ENCODE results near the gene CRELD1. TPM values are rescaled to one million over a fixed set of nuclear protein-coding genes. Genes with fewer than 3 reads are reported as not detected.
A peak's percentile ranks its signal among the peaks of the same experiment; 100 is the strongest.

The CRELD1 gene
- total and polyA plus RNA-seq, 2 of the 13 experiments (the other 11 are each of a cell fraction or from before 2014, with no cell fraction given) = 27.1 to 61.9 TPM

DNA sequence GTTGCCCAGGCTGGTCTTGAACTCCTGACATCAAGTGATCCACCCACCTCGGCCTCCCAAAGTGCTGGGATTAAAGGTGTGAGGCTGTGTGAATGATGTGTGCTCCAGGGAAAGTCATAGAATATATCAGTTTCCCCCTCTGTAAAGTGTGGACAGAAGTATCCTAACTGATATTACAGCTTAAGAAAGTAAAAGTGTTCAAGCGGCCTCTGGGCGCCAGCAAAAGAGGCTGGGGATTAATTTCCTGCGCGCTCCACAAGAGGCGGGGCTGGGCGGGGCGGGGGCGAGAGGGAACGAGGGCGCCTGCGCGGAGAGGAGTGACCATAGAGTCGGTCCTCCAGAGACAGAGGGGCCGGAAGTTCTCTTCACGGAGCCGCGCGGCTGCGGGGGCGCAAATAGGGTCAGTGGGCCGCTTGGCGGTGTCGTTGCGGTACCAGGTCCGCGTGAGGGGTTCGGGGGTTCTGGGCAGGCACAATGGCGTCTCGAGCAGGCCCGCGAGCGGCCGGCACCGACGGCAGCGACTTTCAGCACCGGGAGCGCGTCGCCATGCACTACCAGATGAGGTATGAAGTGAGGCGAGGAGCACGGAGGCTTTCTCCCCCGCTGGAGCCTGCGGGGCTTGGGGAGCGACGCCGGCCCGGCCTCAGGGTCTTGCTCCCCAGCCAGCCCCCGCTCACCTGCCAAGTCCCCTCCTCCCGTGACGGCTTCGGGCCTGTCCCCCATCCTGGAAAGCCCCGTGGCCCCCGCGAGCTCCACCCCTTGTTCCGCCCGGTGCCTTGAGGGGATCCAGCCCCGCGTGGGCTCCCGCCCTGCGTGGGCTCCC lies 43.2 kb upstream of the CRELD1 start, which contains the start of gene JAGN1 (continued):
- TF ChIP-seq HNF1B (CRISPR knock-in tag; IDR thresholded peaks at IDR 0.05) = no peak
- TF ChIP-seq, protein P1, sequence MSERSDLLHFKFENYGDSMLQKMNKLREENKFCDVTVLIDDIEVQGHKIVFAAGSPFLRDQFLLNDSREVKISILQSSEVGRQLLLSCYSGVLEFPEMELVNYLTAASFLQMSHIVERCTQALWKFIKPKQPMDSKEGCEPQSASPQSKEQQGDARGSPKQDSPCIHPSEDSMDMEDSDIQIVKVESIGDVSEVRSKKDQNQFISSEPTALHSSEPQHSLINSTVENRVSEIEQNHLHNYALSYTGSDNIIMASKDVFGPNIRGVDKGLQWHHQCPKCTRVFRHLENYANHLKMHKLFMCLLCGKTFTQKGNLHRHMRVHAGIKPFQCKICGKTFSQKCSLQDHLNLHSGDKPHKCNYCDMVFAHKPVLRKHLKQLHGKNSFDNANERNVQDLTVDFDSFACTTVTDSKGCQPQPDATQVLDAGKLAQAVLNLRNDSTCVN (CRISPR knock-in tag; IDR thresholded peaks at IDR 0.05; ENCODE audit: borderline replicate concordance) = no peak; the same call in 1 of the 2 replicates
- peak; percentile 57; the same call in 1 of the 2 replicates for TF ChIP-seq CBFB (CRISPR knock-in tag; IDR thresholded peaks at IDR 0.05)
- TF ChIP-seq ZNF124 (CRISPR knock-in tag; IDR thresholded peaks at IDR 0.05) = peak; percentile 79; the same call in 1 of the 2 replicates
- TF ChIP-seq, protein P2, sequence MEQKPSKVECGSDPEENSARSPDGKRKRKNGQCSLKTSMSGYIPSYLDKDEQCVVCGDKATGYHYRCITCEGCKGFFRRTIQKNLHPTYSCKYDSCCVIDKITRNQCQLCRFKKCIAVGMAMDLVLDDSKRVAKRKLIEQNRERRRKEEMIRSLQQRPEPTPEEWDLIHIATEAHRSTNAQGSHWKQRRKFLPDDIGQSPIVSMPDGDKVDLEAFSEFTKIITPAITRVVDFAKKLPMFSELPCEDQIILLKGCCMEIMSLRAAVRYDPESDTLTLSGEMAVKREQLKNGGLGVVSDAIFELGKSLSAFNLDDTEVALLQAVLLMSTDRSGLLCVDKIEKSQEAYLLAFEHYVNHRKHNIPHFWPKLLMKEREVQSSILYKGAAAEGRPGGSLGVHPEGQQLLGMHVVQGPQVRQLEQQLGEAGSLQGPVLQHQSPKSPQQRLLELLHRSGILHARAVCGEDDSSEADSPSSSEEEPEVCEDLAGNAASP (CRISPR knock-in tag; IDR thresholded peaks at IDR 0.05; ENCODE audit: borderline replicate concordance) = peak; percentile 44; the same call in 1 of the 2 replicates
- no peak for TF ChIP-seq ZNF569 (CRISPR knock-in tag; IDR thresholded peaks at IDR 0.05; ENCODE audit: borderline replicate concordance)
- TF ChIP-seq ZNF343 (CRISPR knock-in tag; IDR thresholded peaks at IDR 0.05) = peak; percentile 83
- TF ChIP-seq ZNF224 (CRISPR knock-in tag; IDR thresholded peaks at IDR 0.05) = 0 out of 2 replicates have a peak, but pooled peaks have one; percentile 64
- TF ChIP-seq RARA (CRISPR knock-in tag; IDR thresholded peaks at IDR 0.05) = no peak
- peak; percentile 57 for TF ChIP-seq XRCC5 (optimal IDR thresholded peaks at IDR 0.05; ENCODE audit: low read length)
- TF ChIP-seq KLF15 (CRISPR knock-in tag; IDR thresholded peaks at IDR 0.05; ENCODE audit: borderline replicate concordance) = 0 out of 2 replicates have a peak, but pooled peaks have one; percentile 46
- no peak for TF ChIP-seq DPF2 (CRISPR knock-in tag; IDR thresholded peaks at IDR 0.05; ENCODE audit: borderline replicate concordance, low read depth)
- peak; percentile 34 for TF ChIP-seq ZNF781 (CRISPR knock-in tag; IDR thresholded peaks at IDR 0.05; ENCODE audit: borderline replicate concordance, not compliant biosample characterization)
- 0 out of 2 replicates have a peak, but pooled peaks have one; percentile 25 for TF ChIP-seq ZNF775 (CRISPR knock-in tag; IDR thresholded peaks at IDR 0.05; ENCODE audit: borderline replicate concordance)
- no peak; the same call in 1 of the 2 replicates for TF ChIP-seq ZNF460 (CRISPR knock-in tag; IDR thresholded peaks at IDR 0.05; ENCODE audit: borderline replicate concordance)
- TF ChIP-seq DNMT3B (CRISPR knock-in tag; conservative IDR thresholded peaks at IDR 0.05) = no peak
- TF ChIP-seq SOX5 (CRISPR knock-in tag; IDR thresholded peaks at IDR 0.05; ENCODE audit: borderline replicate concordance) = no peak
- TF ChIP-seq, protein P3, sequence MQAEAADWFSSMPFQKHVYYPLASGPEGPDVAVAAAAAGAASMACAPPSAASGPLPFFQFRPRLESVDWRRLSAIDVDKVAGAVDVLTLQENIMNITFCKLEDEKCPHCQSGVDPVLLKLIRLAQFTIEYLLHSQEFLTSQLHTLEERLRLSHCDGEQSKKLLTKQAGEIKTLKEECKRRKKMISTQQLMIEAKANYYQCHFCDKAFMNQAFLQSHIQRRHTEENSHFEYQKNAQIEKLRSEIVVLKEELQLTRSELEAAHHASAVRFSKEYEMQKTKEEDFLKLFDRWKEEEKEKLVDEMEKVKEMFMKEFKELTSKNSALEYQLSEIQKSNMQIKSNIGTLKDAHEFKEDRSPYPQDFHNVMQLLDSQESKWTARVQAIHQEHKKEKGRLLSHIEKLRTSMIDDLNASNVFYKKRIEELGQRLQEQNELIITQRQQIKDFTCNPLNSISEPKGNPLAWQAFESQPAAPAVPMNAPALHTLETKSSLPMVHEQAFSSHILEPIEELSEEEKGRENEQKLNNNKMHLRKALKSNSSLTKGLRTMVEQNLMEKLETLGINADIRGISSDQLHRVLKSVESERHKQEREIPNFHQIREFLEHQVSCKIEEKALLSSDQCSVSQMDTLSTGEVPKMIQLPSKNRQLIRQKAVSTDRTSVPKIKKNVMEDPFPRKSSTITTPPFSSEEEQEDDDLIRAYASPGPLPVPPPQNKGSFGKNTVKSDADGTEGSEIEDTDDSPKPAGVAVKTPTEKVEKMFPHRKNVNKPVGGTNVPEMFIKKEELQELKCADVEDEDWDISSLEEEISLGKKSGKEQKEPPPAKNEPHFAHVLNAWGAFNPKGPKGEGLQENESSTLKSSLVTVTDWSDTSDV (CRISPR knock-in tag; IDR thresholded peaks at IDR 0.05) = peak; percentile 87
- TF ChIP-seq, protein P4, sequence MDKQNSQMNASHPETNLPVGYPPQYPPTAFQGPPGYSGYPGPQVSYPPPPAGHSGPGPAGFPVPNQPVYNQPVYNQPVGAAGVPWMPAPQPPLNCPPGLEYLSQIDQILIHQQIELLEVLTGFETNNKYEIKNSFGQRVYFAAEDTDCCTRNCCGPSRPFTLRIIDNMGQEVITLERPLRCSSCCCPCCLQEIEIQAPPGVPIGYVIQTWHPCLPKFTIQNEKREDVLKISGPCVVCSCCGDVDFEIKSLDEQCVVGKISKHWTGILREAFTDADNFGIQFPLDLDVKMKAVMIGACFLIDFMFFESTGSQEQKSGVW (CRISPR knock-in tag; IDR thresholded peaks at IDR 0.05; ENCODE audit: borderline replicate concordance) = no peak
- TF ChIP-seq ASH2L (IDR thresholded peaks at IDR 0.05; ENCODE audit: insufficient read length, low read depth, low read length) = peak; percentile 94
